Naive thymus-derived CD4-positive, alpha-beta T cell (primary cell): ENCODE data around the gene NR4A2. TPM values are rescaled to one million over a fixed set of nuclear protein-coding genes. Genes with fewer than 3 reads are reported as not detected.

Source experiments
- ATAC-seq: fragments of 150-1000 bp; cut with Tn5 transposase; 2 replicates; pipeline ENCODE4 v1.10.0; 2021; ENCODE audit warnings: mild to moderate bottlenecking, moderate library complexity
- CTCF ChIA-PET: fragments of 350-600 bp; sonication (Branson Sonifier 250); formaldehyde crosslinking; loops from one replicate; lab custom pipeline; 2021; ENCODE audit warnings: antibody characterized with exemption; lab: Charles Lee
- POLR2A ChIA-PET: fragments of 350-600 bp; sonication (Branson Sonifier 250); formaldehyde crosslinking; loops from one replicate; lab custom pipeline; 2021; ENCODE audit warnings: antibody characterized with exemption, inconsistent platforms; lab: Charles Lee
- DNase-seq, 9 donors: peaks; one replicate each; pipeline versions ENCODE4 v3.0.0 to v3.0.0-alpha.2; 2020 to 2022; ENCODE audit warnings: mixed read lengths in 1 of 9
- H3K27ac ChIP-seq: one replicate; pipeline ENCODE4 v1.7.0; 2013; ENCODE audit warnings: mild to moderate bottlenecking, low read depth, low read length, moderate library complexity
- H3K27me3 ChIP-seq, 2 donors: one replicate each; pipeline ENCODE4 v1.7.0; 2013; ENCODE audit warnings: low read length in 2 of 2, mild to moderate bottlenecking in 2 of 2, moderate library complexity in 2 of 2; ENCODE audit not compliant: control insufficient read depth in 2 of 2, insufficient read depth in 2 of 2
- H3K36me3 ChIP-seq, 3 experiments: 1 replicate in 2 of 3; 2 replicates in 1 of 3; pipeline ENCODE4 v1.7.0; 2013; ENCODE audit warnings: low read length in 3 of 3, mild to moderate bottlenecking in 3 of 3, moderate library complexity in 1 of 3; ENCODE audit not compliant: insufficient read depth in 3 of 3, control insufficient read depth in 2 of 3
- H3K4me1 ChIP-seq, 2 donors: one replicate each; pipeline ENCODE4 v1.7.0; 2013; ENCODE audit warnings: low read length in 2 of 2, mild to moderate bottlenecking in 2 of 2, moderate library complexity in 1 of 2; ENCODE audit not compliant: control insufficient read depth in 2 of 2, insufficient read depth in 2 of 2
- H3K4me3 ChIP-seq: 2 replicates; pipeline ENCODE4 v1.7.0; 2013; ENCODE audit warnings: mild to moderate bottlenecking, low read length
- H3K9me3 ChIP-seq, 3 experiments: 1 replicate in 2 of 3; 2 replicates in 1 of 3; pipeline ENCODE4 v1.7.0; 2013; ENCODE audit warnings: low read length in 3 of 3; ENCODE audit not compliant: control insufficient read depth in 2 of 3
- H3K27ac Mint-ChIP-seq, 9 donors: one replicate each; pipeline ENCODE4 v1.8.0; 2020 to 2022; ENCODE audit warnings: mixed read lengths in 9 of 9, mild to moderate bottlenecking in 8 of 9, moderate library complexity in 5 of 9, inconsistent platforms in 2 of 9
- H3K27me3 Mint-ChIP-seq, 5 donors: one replicate each; pipeline ENCODE4 v1.8.0; 2021 to 2022; ENCODE audit warnings: mixed read lengths in 5 of 5, mild to moderate bottlenecking in 1 of 5
- H3K36me3 Mint-ChIP-seq, 5 donors: one replicate each; pipeline ENCODE4 v1.8.0; 2020 to 2022; ENCODE audit warnings: mixed read lengths in 5 of 5, mild to moderate bottlenecking in 3 of 5, inconsistent platforms in 1 of 5
- H3K4me1 Mint-ChIP-seq, 7 donors: one replicate each; pipeline ENCODE4 v1.8.0; 2020 to 2022; ENCODE audit warnings: mixed read lengths in 7 of 7, mild to moderate bottlenecking in 3 of 7, inconsistent platforms in 1 of 7
- H3K4me3 Mint-ChIP-seq, 10 donors: one replicate each; pipeline ENCODE4 v1.8.0; 2020 to 2022; ENCODE audit warnings: mild to moderate bottlenecking in 10 of 10, mixed read lengths in 10 of 10, moderate library complexity in 6 of 10, inconsistent platforms in 2 of 10
- H3K9me3 Mint-ChIP-seq, 11 donors: one replicate each; pipeline ENCODE4 v1.8.0; 2020 to 2022; ENCODE audit warnings: mixed read lengths in 11 of 11, mild to moderate bottlenecking in 4 of 11, inconsistent platforms in 1 of 11, moderate library complexity in 1 of 11
- intact Hi-C, 2 donors: fragments of 100-400 bp; cut with micrococcal nuclease; formaldehyde crosslinking; loops; one replicate each; pipeline ENCODE4 v1.15.1; 2023
- polyA plus RNA-seq, 2 donors: library from polyadenylated mRNA; unstranded; fragments of 300-500 nt; fragmentation: Illumina TruSeq; gene quantifications; one replicate each; pipeline ENCODE4 v1.2.3, GENCODE V29; 2021
- total RNA-seq, 6 experiments: library from RNA in 5 of 6; stranded (reverse) in 5 of 6; gene quantifications; 1 replicate in 5 of 6; 2 replicates in 1 of 6; pipeline ENCODE4 v1.2.3 and lab custom pipeline; 2021 to 2026

Gene NR4A2
- total and polyA plus RNA-seq, 7 experiments from 2014 or later: 2.2 to 252 (median 3.2) TPM

DNA sequence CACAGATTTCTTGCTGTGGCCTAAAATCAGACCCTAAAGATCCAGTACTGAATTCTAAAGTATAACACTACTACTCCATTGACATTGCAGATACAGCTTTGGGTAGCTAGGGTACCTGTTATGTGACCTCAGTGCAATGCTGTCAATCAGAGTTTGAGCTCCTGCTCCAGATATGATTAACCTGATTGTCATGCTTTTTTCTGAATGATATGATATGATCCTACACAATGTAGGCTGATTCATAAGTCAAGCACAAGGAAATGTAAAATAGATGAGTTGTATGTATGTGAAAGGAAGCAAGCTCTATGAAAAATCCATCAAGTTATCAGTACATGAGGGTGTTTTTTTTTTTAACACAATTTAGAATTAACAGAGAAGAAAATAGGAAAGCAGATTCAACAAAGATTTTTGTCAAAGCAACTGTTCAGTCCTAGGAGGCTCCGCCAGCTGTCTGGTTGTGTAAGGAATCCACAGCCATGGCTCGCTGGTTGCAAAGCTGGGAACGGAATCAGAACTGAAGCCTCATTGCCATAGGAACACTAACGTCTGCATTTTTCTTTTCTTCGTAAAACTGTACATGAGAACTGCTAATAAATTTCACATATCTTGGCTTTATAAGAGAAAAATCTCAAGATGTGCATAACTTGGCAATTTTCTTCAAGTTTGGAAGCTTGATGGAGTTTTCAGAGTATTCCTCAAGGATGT, 52.9 kb downstream of the NR4A2 start:
- no peak overlapping the region for H3K27ac Mint-ChIP-seq
- no peaks in the 10 kb centered on the region for H3K36me3 Mint-ChIP-seq
- no peak overlapping the region for H3K4me3 Mint-ChIP-seq
- no peaks in the 10 kb centered on the region for H3K27me3 ChIP-seq
- ChIA-PET POLR2A (no interaction called here), CTCF (no interaction called here)
- no peaks in the 10 kb centered on the region for H3K36me3 ChIP-seq
- no peaks in the 10 kb centered on the region for H3K9me3 Mint-ChIP-seq
- H3K4me1 ChIP-seq: no peaks in the 10 kb centered on the region
- H3K4me3 ChIP-seq: no peak overlapping the region
- intact Hi-C loops: no loop called here
- ATAC-seq (no peak), DNase-seq (no peak)
- no peak overlapping the region for H3K27ac ChIP-seq
- peaks cover 7 to 42% (median 36%) of the 10 kb centered on the region in 5 donors for H3K27me3 Mint-ChIP-seq
- H3K4me1 Mint-ChIP-seq: no peaks in the 10 kb centered on the region
- H3K9me3 ChIP-seq: no peaks in the 10 kb centered on the region

Other genes starting within 250 kb of the NR4A2 start
- 10 to 100 TPM in 4 of 5 experiments, 1 to 10 TPM in 1; 7.8 to 17.1 (median 11.6) TPM for gene GPD2, start 103.7 kb upstream of the NR4A2 start, total RNA-seq
- gene GPD2, start 103.7 kb upstream of the NR4A2 start, polyA plus RNA-seq: 1 to 10 TPM; 2.9 to 8.0 TPM